ENCODE measurements around the gene CACTIN.

Gene CACTIN

GRCh38 chr19:3608079-3608641, 18.4 kb downstream of the CACTIN start:
- DNase-seq = no peak

- DNase-seq = no peak
These were observed 19.1 kb downstream of the CACTIN start for GRCh38 chr19:3607303-3608078.

GRCh38 chr19:3606690-3607289, 19.8 kb downstream of the CACTIN start, which contains the start of gene TBXA2R:
TBXA2R (minus strand) TSS chr19:3606875; CDS start chr19:3600634, 6,241 bp downstream.
- DNase-seq = no peak

- no peak for DNase-seq
These were observed 20.4 kb downstream of the CACTIN start for GRCh38 chr19:3606174-3606689.

GRCh38 chr19:3605770-3606169, 20.8 kb downstream of the CACTIN start:
- no peak for DNase-seq

- DNase-seq = no peak
These were observed 21.2 kb downstream of the CACTIN start for GRCh38 chr19:3605361-3605760.

- no peak for DNase-seq
These were observed 21.6 kb downstream of the CACTIN start for GRCh38 chr19:3604987-3605343.

GRCh38 chr19:3604227-3604986, 22.2 kb downstream of the CACTIN start:
- DNase-seq = no peak

GRCh38 chr19:3603121-3603811, 23.3 kb downstream of the CACTIN start:
- no peak for DNase-seq

- DNase-seq = no peak
These were observed 25.6 kb downstream of the CACTIN start for GRCh38 chr19:3601021-3601420.

- no peak for DNase-seq
These were observed 26.8 kb downstream of the CACTIN start for GRCh38 chr19:3599776-3600187.

GRCh38 chr19:3595521-3596061, 31.0 kb downstream of the CACTIN start:
- DNase-seq = no peak

GRCh38 chr19:3593156-3593555, 33.4 kb downstream of the CACTIN start:
- no peak for DNase-seq

GRCh38 chr19:3591876-3592613, 34.5 kb downstream of the CACTIN start:
- DNase-seq = no peak

GRCh38 chr19:3590991-3591659, 35.5 kb downstream of the CACTIN start:
- no peak for DNase-seq

- no peak for DNase-seq
These were observed 36.6 kb downstream of the CACTIN start for GRCh38 chr19:3589949-3590348.

- DNase-seq = no peak
These were observed 37.2 kb downstream of the CACTIN start for GRCh38 chr19:3589439-3589838.

GRCh38 chr19:3586707-3587346, 39.8 kb downstream of the CACTIN start:
- no peak for DNase-seq

- DNase-seq = no peak
These were observed 40.4 kb downstream of the CACTIN start for GRCh38 chr19:3586127-3586626.

Data from cerebellar nuclear complex (tissue), 1 donor.